HepG2 (cell line): ENCODE data around the gene PDE4D. TPM values are rescaled to one million over a fixed set of nuclear protein-coding genes. Genes with fewer than 3 reads are reported as not detected.
"Not testable (repeated sequence)": the region's sequence is repeated elsewhere in the genome, so short reads cannot be mapped to it uniquely, and the experiment has no call there.

Experiments used
- ATAC-seq: fragments of 200-7000 bp; cut with Tn5 transposase; 3 replicates; pipeline ENCODE4 v1.9.1; 2020; ENCODE audit warnings: mild to moderate bottlenecking, moderate library complexity
- BruUV-seq: library from RNA; stranded (reverse); fragments of 400-500 nt; replicated peaks from 2 replicates; lab custom pipeline; 2021; lab: Mats Ljungman, UMichigan
- CTCF ChIA-PET: fragments of 300-600 bp; formaldehyde crosslinking; extraction: SDS; loops from one replicate; lab custom pipeline; 2021; ENCODE audit warnings: low total read pairs, inconsistent platforms, low intra/inter-chr PET ratio; lab: Yijun Ruan, JAX
- POLR2A ChIA-PET: fragments of 350-600 bp; sonication (Branson Sonifier 250); formaldehyde crosslinking; loops from one replicate; lab custom pipeline; 2020; ENCODE audit warnings: antibody characterized with exemption, inconsistent platforms; lab: Yijun Ruan, JAX
- DNase-seq: peaks from one replicate; pipeline ENCODE4 v3.0.0-alpha.2; 2015; ENCODE audit warnings: low spot score
- FAIRE-seq: peaks from 3 replicates; lab custom pipeline; 2011; peaks lifted over from hg19 to GRCh38; lab: Jason Lieb, UNC
- H2AFZ ChIP-seq: one replicate; pipeline ENCODE4 v1.6.1; 2011; ENCODE audit warnings: low read length, inconsistent platforms
- H3K27ac ChIP-seq: fragments of 300-600 bp; 3 replicates; pipeline ENCODE4 v1.8.0; 2011; ENCODE audit warnings: mixed run types, mild to moderate bottlenecking, mixed read lengths, low read length, inconsistent platforms; ENCODE audit not compliant: insufficient read depth; ENCODE audit errors: extremely low read length
- H3K27me3 ChIP-seq, 2 experiments: fragments of 200-600 bp in 1 of 2; 2 replicates in 1 of 2; 3 replicates in 1 of 2; pipeline versions ENCODE4 v1.6.0 to v1.8.0; 2011; ENCODE audit warnings: low read length in 2 of 2, mild to moderate bottlenecking in 2 of 2, moderate library complexity in 2 of 2, inconsistent platforms in 1 of 2; ENCODE audit not compliant: insufficient read depth in 2 of 2, control insufficient read depth in 1 of 2
- H3K36me3 ChIP-seq, 2 experiments: fragments of 200-600 bp in 1 of 2; replicated peaks in 1 of 2; 2 replicates in 1 of 2; 3 replicates in 1 of 2; pipeline versions ENCODE4 v1.5.1 to v1.8.0; 2011; ENCODE audit warnings: low read length in 2 of 2, inconsistent platforms in 1 of 2; ENCODE audit not compliant: insufficient read depth in 2 of 2, control insufficient read depth in 1 of 2
- H3K4me1 ChIP-seq: 2 replicates; pipeline ENCODE4 v1.5.1; 2012; ENCODE audit warnings: low read length, inconsistent platforms; ENCODE audit not compliant: insufficient read depth
- H3K4me2 ChIP-seq: 2 replicates; pipeline ENCODE4 v1.6.0; 2011; ENCODE audit warnings: low read depth, low read length, inconsistent platforms
- H3K4me3 ChIP-seq, 3 experiments: fragments of 200-600 bp in 1 of 3; sonication (generic), shearing (Covaris generic) in 1 of 3; replicated peaks in 1 of 3; 2 replicates each; pipeline ENCODE4 v1.5.1; 2011 to 2016; ENCODE audit warnings: low read length in 3 of 3, inconsistent platforms in 2 of 3, low read depth in 2 of 3, mild to moderate bottlenecking in 2 of 3, control low read depth in 1 of 3, mixed read lengths in 1 of 3; ENCODE audit not compliant: insufficient read depth in 1 of 3
- H3K79me2 ChIP-seq: one replicate; pipeline ENCODE4 v1.6.1; 2011; ENCODE audit warnings: low read length, inconsistent platforms; ENCODE audit not compliant: insufficient read depth
- H3K9ac ChIP-seq: 2 replicates; pipeline ENCODE4 v1.6.0; 2011; ENCODE audit warnings: mild to moderate bottlenecking, low read depth, low read length, inconsistent platforms; ENCODE audit not compliant: insufficient read depth
- H3K9me3 ChIP-seq: 2 replicates; pipeline ENCODE4 v1.5.1; 2012; ENCODE audit warnings: mild to moderate bottlenecking, low read length
- H4K20me1 ChIP-seq: 2 replicates; pipeline ENCODE4 v1.6.0; 2011; ENCODE audit warnings: inconsistent platforms, mild to moderate bottlenecking, low read length, moderate library complexity; ENCODE audit not compliant: insufficient read depth
- HBP1 ChIP-seq: IDR thresholded peaks from 2 replicates; pipeline ENCODE4 v1.6.1; 2016; ENCODE audit warnings: low read depth, control low read depth
- NCOA1 ChIP-seq: sonication (generic); formaldehyde crosslinking; IDR thresholded peaks from 2 replicates; pipeline ENCODE4 v1.9.0; 2021; ENCODE audit warnings: missing genetic modification reagents
- ZNF503 ChIP-seq: sonication (generic); formaldehyde crosslinking; IDR thresholded peaks from 2 replicates; pipeline ENCODE4 v1.4.0; 2020; ENCODE audit warnings: missing genetic modification reagents
- WGBS: methylation state at CpG from one replicate; pipeline ENCODE4 v1.1.6; 2017; ENCODE audit warnings: low lambda C conversion rate; 5-methylcytosine and 5-hydroxymethylcytosine counted together
- in situ Hi-C: cut with HindIII; loops from 2 replicates; pipeline ENCODE4 v1.10.0; 2017; ENCODE audit warnings: low pct_unique_long_range_greater_than_20kb; ENCODE audit not compliant: extremely low pct_ligation_motif_present
- intact Hi-C: fragments of 100-400 bp; cut with micrococcal nuclease; formaldehyde crosslinking; loops from one replicate; pipeline ENCODE4 v1.10.0; 2022; ENCODE audit not compliant: unreplicated experiment
- polyA plus RNA-seq, 8 experiments: library from polyadenylated mRNA; depleted of rRNA in 3 of 8; stranded (reverse) in 7 of 8; unstranded in 1 of 8; fragments of >200 nt; fragmentation: Illumina TruSeq in 4 of 8; extraction: Trizol in 4 of 8; gene quantifications; 2 replicates each; pipeline versions ENCODE4 v1.2.1 to v1.2.3, GENCODE V29; 2011 to 2016; ENCODE audit warnings: low read depth in 4 of 8, missing spikeins in 1 of 8, mixed read lengths in 1 of 8; ENCODE audit not compliant: insufficient read depth in 1 of 8
- total RNA-seq, 5 experiments: library from RNA; depleted of rRNA; stranded (reverse); fragments of >200 nt; fragmentation: Illumina TruSeq; extraction: Trizol; gene quantifications; 2 replicates each; pipeline ENCODE4 v1.2.3, GENCODE V29; 2016; ENCODE audit warnings: low read depth in 1 of 5

Gene PDE4D
- total and polyA plus RNA-seq, 2 of the 13 experiments (the other 11 are each of a cell fraction or from before 2014, with no cell fraction given): 7.0 to 12.2 TPM

- TF ChIP-seq HBP1 (CRISPR knock-in tag) (no peak), ZNF503 (no peak)
Measured at GRCh38 chr5:59317023-59317773, 576.3 kb downstream of the PDE4D start (continued).

- in situ Hi-C loops: no loop called here
- WGBS: 42% methylated on average over 3 of the region's 3 CpGs
- Histone ChIP-seq H4K20me1 (no peaks in the 10 kb centered on the region), H3K27ac (no peak overlapping the region), H3K27me3 (no peaks in the 10 kb centered on the region), H3K9ac (no peak overlapping the region), H3K4me2 (no peak overlapping the region), H3K9me3 (no peaks in the 10 kb centered on the region), H3K36me3 (no peaks in the 10 kb centered on the region), H3K4me1 (no peaks in the 10 kb centered on the region), H2AFZ (no peak overlapping the region), H3K4me3 (no peak overlapping the region), H3K79me2 (no peaks in the 10 kb centered on the region)
- FAIRE-seq (no peak), ATAC-seq (no peak), DNase-seq (no peak)
- TF ChIP-seq NCOA1 (CRISPR knock-in tag): no peak
- no TSS peak for BruUV-seq
- ChIA-PET POLR2A (no interaction called here), CTCF (no interaction called here)
- intact Hi-C loops: no loop called here
Measured at GRCh38 chr5:59312223-59312622, 581.3 kb downstream of the PDE4D start.

GRCh38 chr5:59308685-59309084, 584.8 kb downstream of the PDE4D start:
- 50% methylated on average over 1 of the region's 2 CpGs for WGBS
- CTCF ChIA-PET: not testable (repeated sequence)

GRCh38 chr5:59303289-59303716, 590.2 kb downstream of the PDE4D start:
- H3K27me3 ChIP-seq, intact Hi-C loops, POLR2A ChIA-PET, ATAC-seq, BruUV-seq, H3K4me2 ChIP-seq, H4K20me1 ChIP-seq, H3K4me1 ChIP-seq, CTCF ChIA-PET, H2AFZ ChIP-seq, in situ Hi-C loops, H3K79me2 ChIP-seq, FAIRE-seq, H3K9ac ChIP-seq, H3K27ac ChIP-seq, DNase-seq, H3K36me3 ChIP-seq, H3K9me3 ChIP-seq, H3K4me3 ChIP-seq: not testable (repeated sequence)
- WGBS: 43% methylated on average over 3 of the region's 3 CpGs

More at GRCh38 chr5:59308685-59309084, 584.8 kb downstream of the PDE4D start:
- H3K79me2 ChIP-seq, H3K9me3 ChIP-seq, FAIRE-seq, H3K4me2 ChIP-seq, ATAC-seq, intact Hi-C loops, H3K27ac ChIP-seq, H2AFZ ChIP-seq, H3K4me3 ChIP-seq, H3K27me3 ChIP-seq, H3K9ac ChIP-seq, H3K36me3 ChIP-seq, DNase-seq, BruUV-seq, H4K20me1 ChIP-seq, POLR2A ChIA-PET, in situ Hi-C loops, H3K4me1 ChIP-seq: not testable (repeated sequence)
